Stimulated activated CD8-positive, alpha-beta memory T cell treated with anti-CD3 and anti-CD28 coated beads, Interleukin-12 subunit alpha, Interleukin-12 subunit beta, amount 100 ng/mL, for 1 hour (primary cell): ENCODE measurements around the gene PCDHB12.
"Not testable (repeated sequence)": the region's sequence is repeated elsewhere in the genome, so short reads cannot be mapped to it uniquely, and the experiment has no call there.

Experiments
- DNase-seq: peaks from one replicate; pipeline ENCODE4 v3.0.0-alpha.2; 2020; ENCODE audit warnings: low read depth

Gene PCDHB12

DNA sequence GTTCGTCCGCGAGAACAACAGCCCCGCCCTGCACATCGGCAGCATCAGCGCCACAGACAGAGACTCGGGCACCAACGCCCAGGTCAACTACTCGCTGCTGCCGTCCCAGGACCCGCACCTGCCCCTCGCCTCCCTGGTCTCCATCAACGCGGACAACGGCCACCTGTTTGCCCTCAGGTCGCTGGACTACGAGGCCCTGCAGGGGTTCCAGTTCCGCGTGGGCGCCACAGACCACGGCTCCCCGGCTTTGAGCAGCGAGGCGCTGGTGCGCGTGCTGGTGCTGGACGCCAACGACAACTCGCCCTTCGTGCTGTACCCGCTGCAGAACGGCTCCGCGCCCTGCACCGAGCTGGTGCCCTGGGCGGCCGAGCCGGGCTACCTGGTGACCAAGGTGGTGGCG is 1.8 kb downstream of the PCDHB12 start:
- DNase-seq: not testable (repeated sequence)

DNA sequence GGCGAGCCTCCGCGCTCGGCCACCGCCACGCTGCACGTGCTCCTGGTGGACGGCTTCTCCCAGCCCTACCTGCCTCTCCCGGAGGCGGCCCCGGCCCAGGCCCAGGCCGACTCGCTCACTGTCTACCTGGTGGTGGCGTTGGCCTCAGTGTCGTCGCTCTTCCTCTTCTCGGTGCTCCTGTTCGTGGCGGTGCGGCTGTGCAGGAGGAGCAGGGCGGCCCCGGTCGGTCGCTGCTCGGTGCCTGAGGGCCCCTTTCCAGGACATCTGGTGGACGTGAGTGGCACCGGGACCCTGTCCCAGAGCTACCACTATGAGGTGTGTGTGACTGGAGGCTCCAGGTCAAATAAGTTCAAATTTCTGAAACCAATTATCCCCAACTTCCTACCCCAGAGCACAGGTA is 2.3 kb downstream of the PCDHB12 start:
- not testable (repeated sequence) for DNase-seq

DNA sequence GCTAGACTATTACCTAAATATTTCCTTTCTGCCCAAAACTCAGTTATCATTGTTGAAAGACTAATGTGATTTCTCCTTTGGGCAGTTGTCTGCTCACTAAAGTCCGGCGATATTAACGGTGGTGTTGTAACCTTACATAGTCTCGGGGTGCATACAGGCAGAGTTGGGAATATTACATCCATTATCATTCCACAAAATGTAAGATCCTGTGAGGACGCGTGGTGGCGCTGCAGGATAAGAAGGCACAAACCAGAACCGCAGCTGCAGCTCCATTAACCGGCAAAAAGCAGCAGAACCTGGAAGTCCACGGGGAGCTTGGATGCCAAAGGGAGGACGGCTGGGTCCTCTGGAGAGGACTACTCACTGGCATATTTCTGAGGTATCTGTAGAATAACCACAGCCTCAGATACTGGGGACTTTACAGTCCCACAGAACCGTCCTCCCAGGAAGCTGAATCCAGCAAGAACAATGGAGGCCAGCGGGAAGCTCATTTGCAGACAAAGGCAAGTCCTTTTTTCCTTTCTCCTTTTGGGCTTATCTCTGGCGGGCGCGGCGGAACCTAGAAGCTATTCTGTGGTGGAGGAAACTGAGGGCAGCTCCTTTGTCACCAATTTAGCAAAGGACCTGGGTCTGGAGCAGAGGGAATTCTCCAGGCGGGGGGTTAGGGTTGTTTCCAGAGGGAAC is 5.3 kb downstream of the PCDHB12 start, which contains the start of gene PCDHB13:
Gene PCDHB13 (plus strand): TSS at position 264 of the 684 bp plus-strand sequence. CDS start 205 bp downstream, at position 469.
- not testable (repeated sequence) for DNase-seq

DNA sequence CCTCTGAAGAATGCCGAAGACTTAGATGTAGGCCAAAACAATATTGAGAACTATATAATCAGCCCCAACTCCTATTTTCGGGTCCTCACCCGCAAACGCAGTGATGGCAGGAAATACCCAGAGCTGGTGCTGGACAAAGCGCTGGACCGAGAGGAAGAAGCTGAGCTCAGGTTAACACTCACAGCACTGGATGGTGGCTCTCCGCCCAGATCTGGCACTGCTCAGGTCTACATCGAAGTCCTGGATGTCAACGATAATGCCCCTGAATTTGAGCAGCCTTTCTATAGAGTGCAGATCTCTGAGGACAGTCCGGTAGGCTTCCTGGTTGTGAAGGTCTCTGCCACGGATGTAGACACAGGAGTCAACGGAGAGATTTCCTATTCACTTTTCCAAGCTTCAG is 6.1 kb downstream of the PCDHB12 start:
- not testable (repeated sequence) for DNase-seq

DNA sequence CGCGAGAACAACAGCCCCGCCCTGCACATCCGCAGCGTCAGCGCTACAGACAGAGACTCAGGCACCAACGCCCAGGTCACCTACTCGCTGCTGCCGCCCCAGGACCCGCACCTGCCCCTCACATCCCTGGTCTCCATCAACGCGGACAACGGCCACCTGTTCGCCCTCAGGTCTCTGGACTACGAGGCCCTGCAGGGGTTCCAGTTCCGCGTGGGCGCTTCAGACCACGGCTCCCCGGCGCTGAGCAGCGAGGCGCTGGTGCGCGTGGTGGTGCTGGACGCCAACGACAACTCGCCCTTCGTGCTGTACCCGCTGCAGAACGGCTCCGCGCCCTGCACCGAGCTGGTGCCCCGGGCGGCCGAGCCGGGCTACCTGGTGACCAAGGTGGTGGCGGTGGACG is 7.0 kb downstream of the PCDHB12 start:
- not testable (repeated sequence) for DNase-seq

DNA sequence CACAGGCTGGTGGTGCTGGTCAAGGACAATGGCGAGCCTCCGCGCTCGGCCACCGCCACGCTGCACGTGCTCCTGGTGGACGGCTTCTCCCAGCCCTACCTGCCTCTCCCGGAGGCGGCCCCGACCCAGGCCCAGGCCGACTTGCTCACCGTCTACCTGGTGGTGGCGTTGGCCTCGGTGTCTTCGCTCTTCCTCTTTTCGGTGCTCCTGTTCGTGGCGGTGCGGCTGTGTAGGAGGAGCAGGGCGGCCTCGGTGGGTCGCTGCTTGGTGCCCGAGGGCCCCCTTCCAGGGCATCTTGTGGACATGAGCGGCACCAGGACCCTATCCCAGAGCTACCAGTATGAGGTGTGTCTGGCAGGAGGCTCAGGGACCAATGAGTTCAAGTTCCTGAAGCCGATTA is 7.5 kb downstream of the PCDHB12 start:
- not testable (repeated sequence) for DNase-seq

DNA sequence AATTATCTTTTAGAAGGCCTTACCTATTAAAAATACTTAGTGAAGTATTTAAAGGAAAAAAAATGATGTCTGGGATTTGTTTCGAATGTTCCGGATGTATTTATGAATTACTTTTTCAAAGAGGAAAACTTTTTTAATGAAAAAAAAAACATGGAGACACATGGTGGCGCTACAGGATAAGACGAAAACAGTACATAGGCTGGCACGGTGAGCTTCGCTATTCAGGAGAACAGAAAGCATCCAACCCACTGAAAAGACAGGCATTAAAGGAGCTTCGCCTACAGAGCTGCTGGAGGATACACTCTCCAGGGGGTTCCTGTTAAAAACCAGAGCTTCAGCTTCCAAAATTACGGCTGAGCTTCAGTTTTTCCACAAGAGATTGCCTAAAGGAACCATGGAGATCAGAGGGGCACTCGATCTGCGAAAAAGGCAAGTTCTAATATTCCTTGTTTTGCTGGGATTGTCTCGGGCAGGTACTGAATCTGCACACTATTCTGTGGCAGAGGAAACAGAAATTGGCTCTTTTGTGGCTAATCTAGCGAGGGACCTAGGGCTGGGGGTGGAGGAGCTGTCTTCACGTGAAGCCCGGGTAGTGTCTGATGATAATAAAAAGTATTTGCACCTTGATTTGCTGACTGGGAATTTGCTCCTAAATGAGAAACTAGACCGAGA is 14.7 kb downstream of the PCDHB12 start, which contains the start of gene PCDHB14:
Gene PCDHB14 (plus strand): TSS at position 232 of the 672 bp plus-strand sequence. CDS start 163 bp downstream, at position 395.
- DNase-seq: no peak

DNA sequence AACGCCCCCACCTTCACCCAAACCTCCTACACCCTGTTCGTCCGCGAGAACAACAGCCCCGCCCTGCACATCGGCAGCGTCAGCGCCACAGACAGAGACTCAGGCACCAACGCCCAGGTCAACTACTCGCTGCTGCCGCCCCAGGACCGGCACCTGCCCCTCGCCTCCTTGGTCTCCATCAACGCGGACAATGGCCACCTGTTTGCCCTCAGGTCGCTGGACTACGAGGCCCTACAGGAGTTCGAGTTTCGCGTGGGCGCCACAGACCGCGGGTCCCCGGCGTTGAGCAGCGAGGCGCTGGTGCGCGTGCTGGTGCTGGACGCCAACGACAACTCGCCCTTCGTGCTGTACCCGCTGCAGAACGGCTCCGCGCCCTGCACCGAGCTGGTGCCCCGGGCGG is 16.3 kb downstream of the PCDHB12 start:
- not testable (repeated sequence) for DNase-seq

DNA sequence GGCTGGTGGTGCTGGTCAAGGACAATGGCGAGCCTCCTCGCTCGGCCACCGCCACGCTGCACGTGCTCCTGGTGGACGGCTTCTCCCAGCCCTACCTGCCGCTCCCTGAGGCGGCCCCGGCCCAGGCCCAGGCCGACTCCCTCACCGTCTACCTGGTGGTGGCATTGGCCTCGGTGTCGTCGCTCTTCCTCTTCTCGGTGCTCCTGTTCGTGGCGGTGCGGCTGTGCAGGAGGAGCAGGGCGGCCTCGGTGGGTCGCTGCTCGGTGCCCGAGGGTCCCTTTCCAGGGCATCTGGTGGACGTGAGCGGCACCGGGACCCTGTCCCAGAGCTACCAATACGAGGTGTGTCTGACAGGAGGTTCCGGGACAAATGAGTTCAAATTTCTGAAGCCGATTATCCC is 16.9 kb downstream of the PCDHB12 start:
- not testable (repeated sequence) for DNase-seq

DNA sequence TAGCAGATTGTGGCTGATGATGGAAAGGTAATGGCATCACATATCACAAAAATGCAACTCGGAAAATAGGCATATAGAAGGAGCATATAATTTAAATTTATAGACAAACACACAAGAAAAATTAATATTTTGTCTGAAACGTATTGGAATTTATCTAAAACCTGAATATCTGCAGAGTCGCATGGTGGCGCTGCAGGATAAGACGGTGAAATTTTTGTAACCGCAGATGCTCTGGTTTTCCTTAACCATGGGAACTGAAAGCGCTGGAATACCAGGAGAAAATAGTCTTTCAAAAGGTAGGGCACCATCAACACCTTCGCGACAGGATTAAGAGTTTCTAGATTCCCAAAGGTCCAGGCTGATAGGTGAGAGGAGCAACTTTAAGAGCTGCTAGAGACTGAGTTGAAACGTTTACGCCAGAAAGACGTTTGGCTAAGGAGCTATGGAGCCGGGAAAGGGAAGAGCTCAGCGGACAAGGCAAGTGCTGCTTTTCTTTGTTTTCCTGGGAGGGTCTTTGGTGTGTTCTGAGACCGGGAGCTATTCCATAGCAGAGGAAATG is 25.7 kb downstream of the PCDHB12 start:
- DNase-seq: no peak

DNA sequence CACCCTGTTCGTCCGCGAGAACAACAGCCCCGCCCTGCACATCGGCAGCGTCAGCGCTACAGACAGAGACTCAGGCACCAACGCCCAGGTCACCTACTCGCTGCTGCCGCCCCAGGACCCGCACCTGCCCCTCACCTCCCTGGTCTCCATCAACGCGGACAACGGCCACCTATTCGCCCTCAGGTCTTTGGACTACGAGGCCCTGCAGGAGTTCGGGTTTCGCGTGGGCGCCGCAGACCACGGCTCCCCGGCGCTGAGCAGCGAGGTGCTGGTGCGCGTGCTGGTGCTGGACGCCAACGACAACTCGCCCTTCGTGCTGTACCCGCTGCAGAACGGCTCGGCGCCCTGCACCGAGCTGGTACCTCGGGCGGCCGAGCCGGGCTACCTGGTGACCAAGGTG is 27.4 kb downstream of the PCDHB12 start:
- DNase-seq: not testable (repeated sequence)

DNA sequence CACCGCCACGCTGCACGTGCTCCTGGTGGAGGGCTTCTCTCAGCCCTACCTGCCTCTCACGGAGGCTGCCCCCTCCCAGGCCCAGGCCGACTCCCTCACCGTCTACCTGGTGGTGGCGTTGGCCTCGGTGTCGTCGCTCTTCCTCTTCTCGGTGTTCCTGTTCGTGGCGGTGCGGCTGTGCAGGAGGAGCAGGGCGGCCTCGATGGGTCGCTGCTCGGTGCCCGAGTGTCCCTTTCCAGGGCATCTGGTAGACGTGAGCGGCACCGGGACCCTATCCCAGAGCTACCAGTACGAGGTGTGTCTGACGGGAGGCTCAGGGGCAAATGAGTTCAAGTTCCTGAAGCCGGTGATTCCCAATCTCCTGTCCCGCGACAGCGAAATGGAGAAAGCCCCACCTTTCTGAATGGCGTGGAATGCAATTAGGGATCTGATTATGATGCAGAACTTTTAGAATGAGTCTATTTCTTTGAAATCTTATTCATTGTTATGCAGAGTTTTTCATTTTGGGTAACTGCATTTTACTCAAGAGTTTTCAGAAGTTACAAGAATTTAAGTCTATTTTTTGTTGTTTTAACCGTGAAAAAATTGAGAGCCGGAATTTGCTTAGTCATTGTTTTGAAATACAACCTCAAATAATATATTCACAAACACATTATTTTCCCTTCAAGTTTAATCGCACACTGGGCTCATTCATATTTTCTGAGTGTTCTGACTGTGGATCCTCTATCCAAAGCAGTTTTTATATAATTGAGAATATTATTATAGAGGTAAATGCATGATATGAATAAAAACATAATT is 28.2 kb downstream of the PCDHB12 start:
- no peak for DNase-seq

DNA sequence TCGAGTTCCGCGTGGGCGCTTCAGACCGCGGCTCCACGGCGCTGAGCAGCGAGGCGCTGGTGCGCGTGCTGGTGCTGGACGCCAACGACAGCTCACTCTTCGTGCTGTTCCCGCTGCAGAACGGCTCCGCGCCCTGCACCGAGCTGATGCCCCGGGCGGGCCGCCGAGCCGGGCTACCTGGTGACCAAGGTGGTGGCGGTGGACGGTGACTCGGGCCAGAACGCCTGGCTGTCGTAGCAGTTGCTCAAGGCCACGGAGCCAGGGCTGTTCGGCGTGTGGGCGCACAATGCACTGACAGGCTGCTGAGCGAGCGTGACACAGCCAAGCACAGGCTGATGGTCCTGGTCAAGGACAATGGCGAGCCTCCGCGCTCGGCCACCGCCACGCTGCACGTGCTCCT is 33.0 kb downstream of the PCDHB12 start:
- no peak for DNase-seq

DNA sequence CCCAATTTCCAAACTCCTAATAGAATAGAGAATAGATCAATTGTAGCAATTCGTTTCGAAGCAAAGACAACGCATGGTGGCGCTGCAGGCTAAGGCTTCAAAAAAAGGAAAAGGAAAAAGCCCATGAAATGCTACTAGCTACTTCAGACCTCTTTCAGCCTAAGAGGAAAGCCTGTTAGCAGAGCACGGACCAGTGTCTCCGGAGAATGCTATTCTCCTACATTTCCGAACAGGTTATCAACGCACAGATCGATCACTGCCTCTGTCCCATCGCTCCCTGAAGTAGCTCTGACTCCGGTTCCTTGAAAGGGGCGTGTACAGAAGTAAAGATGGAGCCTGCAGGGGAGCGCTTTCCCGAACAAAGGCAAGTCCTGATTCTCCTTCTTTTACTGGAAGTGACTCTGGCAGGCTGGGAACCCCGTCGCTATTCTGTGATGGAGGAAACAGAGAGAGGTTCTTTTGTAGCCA is 36.8 kb downstream of the PCDHB12 start, which contains the start of gene PCDHB15:
Gene PCDHB15 (plus strand): TSS at position 146 of the 468 bp plus-strand sequence. CDS start 184 bp downstream, at position 330.
- no peak for DNase-seq

DNA sequence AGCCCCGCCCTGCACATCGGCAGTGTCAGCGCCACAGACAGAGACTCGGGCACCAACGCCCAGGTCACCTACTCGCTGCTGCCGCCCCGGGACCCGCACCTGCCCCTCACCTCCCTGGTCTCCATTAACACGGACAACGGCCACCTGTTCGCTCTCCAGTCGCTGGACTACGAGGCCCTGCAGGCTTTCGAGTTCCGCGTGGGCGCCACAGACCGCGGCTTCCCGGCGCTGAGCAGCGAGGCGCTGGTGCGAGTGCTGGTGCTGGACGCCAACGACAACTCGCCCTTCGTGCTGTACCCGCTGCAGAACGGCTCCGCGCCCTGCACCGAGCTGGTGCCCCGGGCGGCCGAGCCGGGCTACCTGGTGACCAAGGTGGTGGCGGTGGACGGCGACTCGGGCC is 38.5 kb downstream of the PCDHB12 start:
- not testable (repeated sequence) for DNase-seq

DNA sequence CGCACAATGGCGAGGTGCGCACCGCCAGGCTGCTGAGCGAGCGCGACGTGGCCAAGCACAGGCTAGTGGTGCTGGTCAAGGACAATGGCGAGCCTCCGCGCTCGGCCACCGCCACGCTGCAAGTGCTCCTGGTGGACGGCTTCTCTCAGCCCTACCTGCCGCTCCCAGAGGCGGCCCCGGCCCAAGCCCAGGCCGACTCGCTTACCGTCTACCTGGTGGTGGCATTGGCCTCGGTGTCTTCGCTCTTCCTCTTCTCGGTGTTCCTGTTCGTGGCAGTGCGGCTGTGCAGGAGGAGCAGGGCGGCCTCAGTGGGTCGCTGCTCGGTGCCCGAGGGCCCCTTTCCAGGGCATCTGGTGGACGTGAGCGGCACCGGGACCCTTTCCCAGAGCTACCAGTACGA is 38.9 kb downstream of the PCDHB12 start:
- DNase-seq: not testable (repeated sequence)

DNA sequence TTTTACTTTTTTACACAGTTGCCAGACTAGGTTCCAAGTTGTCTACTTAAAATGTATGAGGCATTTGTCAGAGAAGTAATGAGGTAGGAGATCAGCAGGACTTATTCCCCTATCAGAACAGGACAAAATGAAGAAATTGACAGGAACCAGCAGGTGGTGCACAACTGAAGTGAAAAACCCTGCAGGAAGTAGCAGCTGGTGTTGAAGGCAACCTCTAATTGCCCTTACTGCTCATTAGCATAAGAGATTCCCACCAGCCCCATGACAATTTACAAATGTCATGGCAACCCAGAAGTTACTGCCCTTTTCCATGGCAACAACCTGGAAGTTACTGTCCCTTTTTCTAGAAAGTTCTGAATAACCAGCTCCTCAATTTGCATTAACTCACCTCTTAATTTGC is 42.1 kb downstream of the PCDHB12 start:
- no peak for DNase-seq

DNA sequence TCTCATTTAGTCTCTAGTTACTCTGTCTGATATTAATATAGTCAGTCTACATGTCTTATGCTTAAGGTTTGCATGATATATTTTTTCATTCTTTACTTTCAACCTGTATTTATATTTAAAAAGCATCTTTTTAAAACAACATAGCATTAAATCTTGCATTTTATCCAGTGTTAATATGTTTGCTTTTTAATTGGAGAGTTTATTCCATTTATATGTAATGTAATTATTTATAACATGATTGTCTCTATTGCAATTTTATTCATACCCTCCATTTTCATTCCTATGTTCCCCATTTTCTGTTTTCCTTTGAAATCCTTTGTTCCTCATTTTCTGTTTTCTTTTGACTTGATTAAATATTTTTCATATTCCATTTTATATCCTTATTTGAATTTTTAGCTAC is 49.9 kb downstream of the PCDHB12 start:
- DNase-seq: no peak

DNA sequence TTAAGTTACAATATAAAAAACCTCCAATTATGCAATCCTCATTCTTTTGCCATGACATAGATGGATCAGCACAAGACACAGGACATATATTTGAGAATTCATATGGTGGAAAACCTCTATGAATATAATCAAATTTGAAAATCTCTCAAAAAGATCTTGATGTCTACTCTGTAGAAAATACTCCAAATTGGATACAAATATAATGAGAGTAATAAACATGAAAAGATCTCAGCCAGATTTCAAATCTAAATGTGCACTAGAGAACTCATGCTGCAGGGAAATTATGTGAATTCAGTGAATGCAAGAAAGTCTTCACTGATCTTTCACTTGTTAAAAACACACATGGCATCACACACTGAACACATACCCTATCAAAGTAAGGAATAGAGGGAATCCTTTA is 50.4 kb downstream of the PCDHB12 start:
- no peak for DNase-seq

DNA sequence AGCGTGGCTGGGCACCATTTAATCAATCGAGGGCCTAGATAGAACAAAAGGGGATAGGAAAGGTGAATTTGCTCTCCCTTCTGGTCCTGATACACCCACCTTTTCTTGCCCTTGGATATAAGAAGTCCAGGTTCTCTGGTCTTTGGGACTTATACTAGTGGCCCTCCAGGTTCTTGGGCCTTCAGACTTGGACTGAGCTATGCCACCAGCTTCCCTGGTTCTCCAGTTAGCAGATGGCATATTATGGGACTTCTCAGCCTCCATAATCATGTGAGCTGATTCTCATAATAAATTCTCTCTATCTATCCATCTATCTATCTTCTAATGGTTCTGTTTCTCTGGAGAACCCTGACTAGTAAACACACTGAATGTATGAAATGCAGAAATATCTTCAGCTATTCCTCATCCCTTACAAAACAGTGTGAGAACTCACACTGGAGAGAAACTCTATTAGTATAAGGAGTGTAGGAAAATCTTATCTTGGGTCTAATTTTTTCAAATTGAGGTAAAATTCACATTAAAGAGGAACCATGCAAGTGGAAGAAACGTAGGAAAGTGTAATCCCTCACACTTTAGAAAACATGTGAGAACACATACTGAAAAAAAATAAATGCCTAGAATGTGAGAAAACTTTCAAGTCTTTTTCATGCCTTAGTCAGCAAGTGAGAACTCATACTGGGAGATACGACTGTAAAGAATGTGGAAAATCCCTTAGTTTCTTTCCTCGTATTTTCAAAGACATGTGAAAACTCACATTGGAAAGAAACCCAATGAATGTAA is 52.1 kb downstream of the PCDHB12 start:
- no peak for DNase-seq

DNA sequence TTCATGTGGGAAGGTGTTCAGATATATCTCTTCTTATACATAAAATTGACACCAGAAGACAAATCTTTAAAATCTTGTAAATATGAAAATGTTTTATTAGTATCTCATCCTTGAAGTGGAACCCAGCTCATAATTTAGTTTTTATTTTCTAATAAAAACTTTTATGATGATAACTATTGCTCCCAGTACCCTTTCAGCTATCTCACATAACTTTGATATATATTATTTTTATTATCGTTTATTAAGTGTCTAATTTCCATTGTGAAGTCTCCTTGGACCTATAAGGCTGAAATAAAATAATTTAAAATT is 52.7 kb downstream of the PCDHB12 start:
- DNase-seq: no peak
